Activated CD4-positive, alpha-beta T cell treated with anti-CD3 and anti-CD28 coated beads, Interleukin-2, amount 10 ng/mL, durations not matched to agents 24 days and 14 days (primary cell): ENCODE data around the gene RHEB. TPM values are rescaled to one million over a fixed set of nuclear protein-coding genes. Genes with fewer than 3 reads are reported as not detected.

Source experiments
- DNase-seq: peaks from one replicate; pipeline ENCODE4 v3.0.0; 2022
- H3K27ac Mint-ChIP-seq: one replicate; pipeline ENCODE4 v1.8.0; 2022; ENCODE audit warnings: mild to moderate bottlenecking, mixed read lengths
- H3K27me3 Mint-ChIP-seq: one replicate; pipeline ENCODE4 v1.8.0; 2022; ENCODE audit warnings: mixed read lengths
- H3K36me3 Mint-ChIP-seq: one replicate; pipeline ENCODE4 v1.8.0; 2022; ENCODE audit warnings: low read depth, mild to moderate bottlenecking, mixed read lengths
- H3K4me1 Mint-ChIP-seq: one replicate; pipeline ENCODE4 v1.8.0; 2021; ENCODE audit warnings: mixed read lengths
- H3K4me3 Mint-ChIP-seq: one replicate; pipeline ENCODE4 v1.8.0; 2022; ENCODE audit warnings: mild to moderate bottlenecking, moderate library complexity, mixed read lengths
- H3K9me3 Mint-ChIP-seq: one replicate; pipeline ENCODE4 v1.8.0; 2021; ENCODE audit warnings: mixed read lengths
- intact Hi-C: fragments of 100-400 bp; cut with micrococcal nuclease; formaldehyde crosslinking; loops from one replicate; pipeline ENCODE4 v1.15.1; 2023
- total RNA-seq: library from RNA; stranded (reverse); gene quantifications from 2 replicates; pipeline ENCODE4 v1.2.3, GENCODE V29; 2022

The RHEB gene
- total RNA-seq, 1 donor from 2014 or later = 55.4 TPM

- Mint-ChIP-seq H3K27me3 (peaks cover 2% of the 10 kb centered on the region), H3K4me1 (peaks cover 30% of the 10 kb centered on the region), H3K4me3 (peak overlapping the region; percentile 58), H3K36me3 (no peaks in the 10 kb centered on the region), H3K27ac (peak overlapping the region; percentile 54), H3K9me3 (no peaks in the 10 kb centered on the region)
- DNase-seq = peak; percentile 90
- intact Hi-C loops = loop anchor here (2.0 kb wide), 1 partner anchor 15 kb away; no protein-coding TSS in a partner anchor
Observed at GRCh38 chr7:151429560-151430331, 89.9 kb downstream of the RHEB start.

GRCh38 chr7:151429237-151429559, 90.5 kb downstream of the RHEB start:
- H3K27me3 Mint-ChIP-seq = peaks cover 2% of the 10 kb centered on the region
- H3K27ac Mint-ChIP-seq = no peak overlapping the region
- H3K4me1 Mint-ChIP-seq = peaks cover 30% of the 10 kb centered on the region
- intact Hi-C loops = no loop called here
- no peak overlapping the region for H3K4me3 Mint-ChIP-seq
- H3K9me3 Mint-ChIP-seq = no peaks in the 10 kb centered on the region
- no peaks in the 10 kb centered on the region for H3K36me3 Mint-ChIP-seq
- DNase-seq = no peak

- intact Hi-C loops = no loop called here
- H3K27ac Mint-ChIP-seq = no peak overlapping the region
- H3K36me3 Mint-ChIP-seq = no peaks in the 10 kb centered on the region
- H3K9me3 Mint-ChIP-seq = no peaks in the 10 kb centered on the region
- peaks cover 4% of the 10 kb centered on the region for H3K27me3 Mint-ChIP-seq
- DNase-seq = no peak
- H3K4me3 Mint-ChIP-seq = no peak overlapping the region
- H3K4me1 Mint-ChIP-seq = peaks cover 30% of the 10 kb centered on the region
Observed at GRCh38 chr7:151428378-151429236, 91.1 kb downstream of the RHEB start.

- Mint-ChIP-seq H3K4me1 (peaks cover 25% of the 10 kb centered on the region), H3K27ac (no peak overlapping the region), H3K9me3 (no peaks in the 10 kb centered on the region), H3K4me3 (no peak overlapping the region), H3K27me3 (peaks cover 9% of the 10 kb centered on the region), H3K36me3 (no peaks in the 10 kb centered on the region)
- DNase-seq = no peak
- intact Hi-C loops = no loop called here
Observed at GRCh38 chr7:151427705-151428377, 91.9 kb downstream of the RHEB start.

- Mint-ChIP-seq H3K27ac (no peak overlapping the region), H3K4me1 (peaks cover 21% of the 10 kb centered on the region), H3K4me3 (no peak overlapping the region), H3K9me3 (no peaks in the 10 kb centered on the region), H3K27me3 (peaks cover 15% of the 10 kb centered on the region), H3K36me3 (no peaks in the 10 kb centered on the region)
- no peak for DNase-seq
- intact Hi-C loops = no loop called here
Observed at GRCh38 chr7:151426904-151427704, 92.6 kb downstream of the RHEB start.

- Mint-ChIP-seq H3K9me3 (peaks cover 3% of the 10 kb centered on the region), H3K36me3 (no peaks in the 10 kb centered on the region), H3K27me3 (peaks cover 21% of the 10 kb centered on the region), H3K4me1 (peaks cover 21% of the 10 kb centered on the region), H3K27ac (no peak overlapping the region), H3K4me3 (no peak overlapping the region)
- DNase-seq = no peak
- intact Hi-C loops = no loop called here
Observed at GRCh38 chr7:151426441-151426903, 93.2 kb downstream of the RHEB start.

GRCh38 chr7:151425670-151426440, 93.8 kb downstream of the RHEB start:
- Mint-ChIP-seq H3K27me3 (peaks cover 22% of the 10 kb centered on the region), H3K27ac (no peak overlapping the region), H3K36me3 (no peaks in the 10 kb centered on the region), H3K9me3 (peaks cover 4% of the 10 kb centered on the region), H3K4me3 (no peak overlapping the region), H3K4me1 (peaks cover 21% of the 10 kb centered on the region)
- intact Hi-C loops = no loop called here
- DNase-seq = no peak

GRCh38 chr7:151424799-151425198, 94.9 kb downstream of the RHEB start:
- Mint-ChIP-seq H3K36me3 (no peaks in the 10 kb centered on the region), H3K27me3 (peaks cover 30% of the 10 kb centered on the region)
- no peak for DNase-seq

GRCh38 chr7:151423936-151424335, 95.8 kb downstream of the RHEB start:
- Mint-ChIP-seq H3K4me1 (peaks cover 5% of the 10 kb centered on the region), H3K4me3 (no peak overlapping the region), H3K27ac (no peak overlapping the region), H3K27me3 (peaks cover 30% of the 10 kb centered on the region), H3K36me3 (no peaks in the 10 kb centered on the region), H3K9me3 (peaks cover 10% of the 10 kb centered on the region)
- no peak for DNase-seq
- intact Hi-C loops = no loop called here

More at GRCh38 chr7:151424799-151425198, 94.9 kb downstream of the RHEB start:
- peaks cover 9% of the 10 kb centered on the region for H3K9me3 Mint-ChIP-seq
- intact Hi-C loops = no loop called here
- H3K4me1 Mint-ChIP-seq = peaks cover 12% of the 10 kb centered on the region
- no peak overlapping the region for H3K4me3 Mint-ChIP-seq
- no peak overlapping the region for H3K27ac Mint-ChIP-seq

GRCh38 chr7:151423226-151423625, 96.5 kb downstream of the RHEB start:
- Mint-ChIP-seq H3K27me3 (peaks cover 30% of the 10 kb centered on the region), H3K36me3 (no peaks in the 10 kb centered on the region), H3K4me3 (no peak overlapping the region), H3K27ac (no peak overlapping the region), H3K9me3 (peaks cover 10% of the 10 kb centered on the region), H3K4me1 (peaks cover 5% of the 10 kb centered on the region)
- intact Hi-C loops = no loop called here
- no peak for DNase-seq

GRCh38 chr7:151422212-151422611, 97.5 kb downstream of the RHEB start:
- H3K4me3 Mint-ChIP-seq = no peak overlapping the region
- H3K9me3 Mint-ChIP-seq = peaks cover 10% of the 10 kb centered on the region
- DNase-seq = no peak
- no peaks in the 10 kb centered on the region for H3K36me3 Mint-ChIP-seq
- no peaks in the 10 kb centered on the region for H3K4me1 Mint-ChIP-seq
- intact Hi-C loops = no loop called here
- H3K27ac Mint-ChIP-seq = no peak overlapping the region
- H3K27me3 Mint-ChIP-seq = peaks cover 35% of the 10 kb centered on the region

- intact Hi-C loops = no loop called here
- no peaks in the 10 kb centered on the region for H3K4me1 Mint-ChIP-seq
- peaks cover 41% of the 10 kb centered on the region for H3K27me3 Mint-ChIP-seq
- no peaks in the 10 kb centered on the region for H3K36me3 Mint-ChIP-seq
- peaks cover 10% of the 10 kb centered on the region for H3K9me3 Mint-ChIP-seq
- no peak overlapping the region for H3K27ac Mint-ChIP-seq
- no peak overlapping the region for H3K4me3 Mint-ChIP-seq
- no peak for DNase-seq
Observed at GRCh38 chr7:151420144-151420543, 99.6 kb downstream of the RHEB start.

GRCh38 chr7:151416941-151417315, 102.8 kb downstream of the RHEB start:
- H3K9me3 Mint-ChIP-seq = peaks cover 10% of the 10 kb centered on the region
- H3K36me3 Mint-ChIP-seq = no peaks in the 10 kb centered on the region
- H3K4me1 Mint-ChIP-seq = peaks cover 15% of the 10 kb centered on the region
- no peak for DNase-seq
- intact Hi-C loops = no loop called here
- no peak overlapping the region for H3K4me3 Mint-ChIP-seq
- peaks cover 50% of the 10 kb centered on the region for H3K27me3 Mint-ChIP-seq
- H3K27ac Mint-ChIP-seq = no peak overlapping the region
